Uterus (tissue), 2 donors: ENCODE measurements around the gene SLC41A3.
"Not testable (repeated sequence)": the region's sequence is repeated elsewhere in the genome, so short reads cannot be mapped to it uniquely, and the experiment has no call there.

Experiments used
- POLR2A ChIP-seq, 2 donors: fragments of 450-650 bp; IDR thresholded peaks; one replicate each; pipeline ENCODE4 v1.6.1; 2016; ENCODE audit warnings: antibody characterized with exemption in 2 of 2, mild to moderate bottlenecking in 1 of 2, moderate library complexity in 1 of 2
- TF ChIP-seq, protein P1 (sequence below), 4 experiments: fragments of 200-600 bp in 2 of 4; fragments of 450-650 bp in 2 of 4; sonication (generic) in 2 of 4; IDR thresholded peaks; one replicate each; pipeline ENCODE4 v1.5.1; 2016 to 2019; ENCODE audit warnings: antibody characterized with exemption in 4 of 4, mild to moderate bottlenecking in 2 of 4, moderate library complexity in 1 of 4

DNA sequence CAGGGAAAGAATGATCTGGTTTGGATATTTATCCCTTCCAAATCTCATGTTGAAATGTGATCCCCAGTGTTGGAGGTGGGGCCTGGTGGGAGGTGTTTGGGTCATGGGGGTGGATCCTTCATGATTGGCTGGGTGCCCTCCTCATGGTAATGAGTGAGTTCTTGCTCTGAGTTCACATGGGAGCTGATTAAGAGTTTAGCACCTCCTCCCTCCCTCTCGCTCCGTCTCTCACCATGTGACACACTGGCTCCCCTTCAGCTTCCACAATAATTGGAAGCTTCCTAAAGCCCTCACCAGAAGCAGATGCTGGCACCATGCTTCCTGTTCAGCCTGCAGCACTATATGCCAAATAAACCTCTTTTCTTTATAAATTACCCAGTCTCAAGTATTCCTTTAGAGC lies 45.1 kb downstream of the SLC41A3 start:
- TF ChIP-seq, protein P1, sequence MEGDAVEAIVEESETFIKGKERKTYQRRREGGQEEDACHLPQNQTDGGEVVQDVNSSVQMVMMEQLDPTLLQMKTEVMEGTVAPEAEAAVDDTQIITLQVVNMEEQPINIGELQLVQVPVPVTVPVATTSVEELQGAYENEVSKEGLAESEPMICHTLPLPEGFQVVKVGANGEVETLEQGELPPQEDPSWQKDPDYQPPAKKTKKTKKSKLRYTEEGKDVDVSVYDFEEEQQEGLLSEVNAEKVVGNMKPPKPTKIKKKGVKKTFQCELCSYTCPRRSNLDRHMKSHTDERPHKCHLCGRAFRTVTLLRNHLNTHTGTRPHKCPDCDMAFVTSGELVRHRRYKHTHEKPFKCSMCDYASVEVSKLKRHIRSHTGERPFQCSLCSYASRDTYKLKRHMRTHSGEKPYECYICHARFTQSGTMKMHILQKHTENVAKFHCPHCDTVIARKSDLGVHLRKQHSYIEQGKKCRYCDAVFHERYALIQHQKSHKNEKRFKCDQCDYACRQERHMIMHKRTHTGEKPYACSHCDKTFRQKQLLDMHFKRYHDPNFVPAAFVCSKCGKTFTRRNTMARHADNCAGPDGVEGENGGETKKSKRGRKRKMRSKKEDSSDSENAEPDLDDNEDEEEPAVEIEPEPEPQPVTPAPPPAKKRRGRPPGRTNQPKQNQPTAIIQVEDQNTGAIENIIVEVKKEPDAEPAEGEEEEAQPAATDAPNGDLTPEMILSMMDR (IDR thresholded peaks at IDR 0.05) = not testable (repeated sequence)
- TF ChIP-seq POLR2A (IDR thresholded peaks at IDR 0.05) = not testable (repeated sequence)
